Breast epithelium (tissue), 4 donors: Measurements from ENCODE around the gene STK40. TPM values are rescaled to one million over a fixed set of nuclear protein-coding genes. Genes with fewer than 3 reads are reported as not detected.
A peak's percentile ranks its signal among the peaks of the same experiment; 100 is the strongest.

ENCODE experiments used
- DNase-seq, 2 donors: peaks; one replicate each; pipeline ENCODE4 v3.0.0-alpha.2; 2019; ENCODE audit warnings: low spot score in 2 of 2
- H3K27ac ChIP-seq, 2 donors: fragments of 200-600 bp; sonication (generic) in 1 of 2; one replicate each; pipeline ENCODE4 v1.5.1; 2016 to 2019; ENCODE audit warnings: mild to moderate bottlenecking in 1 of 2
- H3K27me3 ChIP-seq, 2 donors: fragments of 200-600 bp; sonication (generic) in 1 of 2; one replicate each; pipeline versions ENCODE4 v1.5.1 to v1.6.0; 2017 to 2019; ENCODE audit warnings: control low read depth in 1 of 2, mild to moderate bottlenecking in 1 of 2
- H3K36me3 ChIP-seq: fragments of 200-600 bp; one replicate; pipeline ENCODE4 v1.5.1; 2019
- H3K4me1 ChIP-seq, 2 donors: fragments of 200-600 bp; sonication (generic); one replicate each; pipeline ENCODE4 v1.5.1; 2016 to 2019; ENCODE audit warnings: control low read depth in 1 of 2
- H3K4me3 ChIP-seq, 3 donors: fragments of 200-600 bp; sonication (generic); 1 replicate in 2 of 3; 2 replicates in 1 of 3; pipeline ENCODE4 v1.5.1; 2016 to 2019; ENCODE audit warnings: mild to moderate bottlenecking in 3 of 3, moderate library complexity in 2 of 3
- H3K9me3 ChIP-seq, 2 donors: fragments of 200-600 bp; sonication (generic) in 1 of 2; one replicate each; pipeline ENCODE4 v1.5.1; 2016 to 2019; ENCODE audit warnings: control low read depth in 1 of 2
- POLR2A ChIP-seq: fragments of 450-650 bp; IDR thresholded peaks from one replicate; pipeline ENCODE4 v1.6.1; 2016; ENCODE audit warnings: antibody characterized with exemption, mild to moderate bottlenecking, moderate library complexity
- POLR2AphosphoS5 ChIP-seq, 3 donors: sonication (generic); formaldehyde crosslinking; IDR thresholded peaks; one replicate each; pipeline ENCODE4 v1.6.1; 2017; ENCODE audit warnings: antibody characterized with exemption in 3 of 3
- intact Hi-C: fragments of 100-400 bp; cut with DNase I; formaldehyde crosslinking; loops from one replicate; pipeline ENCODE4 v1.15.1; 2023; ENCODE audit warnings: low total_unique reads
- total RNA-seq, 3 donors: library from RNA; depleted of rRNA; stranded (reverse); fragments of >200 nt; gene quantifications; one replicate each; pipeline ENCODE4 v1.1.0, GENCODE V29; 2016
- TF ChIP-seq, protein P1 (sequence below), 3 donors: fragments of 450-650 bp; IDR thresholded peaks; one replicate each; pipeline ENCODE4 v1.5.1; 2016 to 2017; ENCODE audit warnings: antibody characterized with exemption in 3 of 3, mild to moderate bottlenecking in 3 of 3, moderate library complexity in 3 of 3

Gene STK40, protein sequence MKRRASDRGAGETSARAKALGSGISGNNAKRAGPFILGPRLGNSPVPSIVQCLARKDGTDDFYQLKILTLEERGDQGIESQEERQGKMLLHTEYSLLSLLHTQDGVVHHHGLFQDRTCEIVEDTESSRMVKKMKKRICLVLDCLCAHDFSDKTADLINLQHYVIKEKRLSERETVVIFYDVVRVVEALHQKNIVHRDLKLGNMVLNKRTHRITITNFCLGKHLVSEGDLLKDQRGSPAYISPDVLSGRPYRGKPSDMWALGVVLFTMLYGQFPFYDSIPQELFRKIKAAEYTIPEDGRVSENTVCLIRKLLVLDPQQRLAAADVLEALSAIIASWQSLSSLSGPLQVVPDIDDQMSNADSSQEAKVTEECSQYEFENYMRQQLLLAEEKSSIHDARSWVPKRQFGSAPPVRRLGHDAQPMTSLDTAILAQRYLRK
- 10 to 100 TPM; 22.5 to 36.0 (median 26.2) TPM for total RNA-seq

DNA sequence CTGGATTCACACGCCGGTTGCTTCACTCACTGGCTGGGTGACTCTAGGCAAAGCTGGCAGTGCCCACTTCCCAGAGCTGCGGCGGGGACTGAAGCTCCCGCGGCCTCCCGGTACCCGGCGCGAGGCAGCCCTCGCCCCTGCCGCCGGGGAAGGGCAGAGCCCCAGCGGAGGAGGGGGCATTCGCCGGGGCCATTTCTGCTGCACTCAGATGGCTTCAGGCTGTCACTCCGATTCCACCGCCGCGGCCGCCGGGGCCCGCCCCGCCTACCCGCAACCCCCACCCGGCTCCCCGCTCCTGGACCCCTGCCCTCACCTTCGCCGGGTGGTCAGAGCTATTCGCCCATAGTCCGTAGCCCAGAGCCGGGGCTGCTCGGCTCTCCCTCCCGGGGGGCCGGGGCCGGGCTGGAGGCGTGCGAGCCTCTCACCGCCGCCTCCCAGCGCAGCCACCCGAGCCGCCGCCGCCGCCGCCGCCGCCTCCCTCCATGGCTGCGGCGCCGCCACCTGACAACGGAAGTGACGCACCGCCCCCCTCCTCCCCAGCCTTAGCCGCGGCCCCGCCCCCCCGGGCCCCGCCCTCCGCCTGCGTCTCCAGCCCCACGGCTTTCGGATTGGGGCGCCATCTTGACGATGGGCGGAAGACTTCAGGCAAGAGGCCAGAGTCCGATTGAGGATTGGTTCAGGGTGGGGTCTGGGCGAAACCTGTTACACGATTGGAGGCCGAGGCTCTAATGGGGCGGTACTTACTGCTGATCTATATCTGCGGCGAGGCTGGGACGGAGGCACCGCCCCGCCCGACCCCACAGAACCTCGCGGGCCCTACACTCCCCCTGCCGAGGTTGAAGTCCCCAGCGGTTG is at the start of gene STK40:
Gene STK40 (minus strand): TSS at position 515 of the 855 bp plus-strand sequence. CDS start 24,592 bp downstream, outside the sequence.
- Histone ChIP-seq H3K27me3 (no peaks in the 10 kb centered on the region), H3K4me3 (peak within 1 kb of the TSS; percentile 68 to 92 (median 85)), H3K4me1 (peaks cover 2 to 32% of the 10 kb centered on the region in 2 donors), H3K36me3 (no peaks in the 10 kb centered on the region), H3K27ac (peak within 1 kb of the TSS; percentile 98 to 99), H3K9me3 (no peaks in the 10 kb centered on the region)
- intact Hi-C loops = no loop called here
- DNase-seq = peak; percentile 98 to 99
- peak in 1 of 3 donors; percentile 69 for TF ChIP-seq POLR2AphosphoS5 (IDR thresholded peaks at IDR 0.05)
- TF ChIP-seq, protein P1, sequence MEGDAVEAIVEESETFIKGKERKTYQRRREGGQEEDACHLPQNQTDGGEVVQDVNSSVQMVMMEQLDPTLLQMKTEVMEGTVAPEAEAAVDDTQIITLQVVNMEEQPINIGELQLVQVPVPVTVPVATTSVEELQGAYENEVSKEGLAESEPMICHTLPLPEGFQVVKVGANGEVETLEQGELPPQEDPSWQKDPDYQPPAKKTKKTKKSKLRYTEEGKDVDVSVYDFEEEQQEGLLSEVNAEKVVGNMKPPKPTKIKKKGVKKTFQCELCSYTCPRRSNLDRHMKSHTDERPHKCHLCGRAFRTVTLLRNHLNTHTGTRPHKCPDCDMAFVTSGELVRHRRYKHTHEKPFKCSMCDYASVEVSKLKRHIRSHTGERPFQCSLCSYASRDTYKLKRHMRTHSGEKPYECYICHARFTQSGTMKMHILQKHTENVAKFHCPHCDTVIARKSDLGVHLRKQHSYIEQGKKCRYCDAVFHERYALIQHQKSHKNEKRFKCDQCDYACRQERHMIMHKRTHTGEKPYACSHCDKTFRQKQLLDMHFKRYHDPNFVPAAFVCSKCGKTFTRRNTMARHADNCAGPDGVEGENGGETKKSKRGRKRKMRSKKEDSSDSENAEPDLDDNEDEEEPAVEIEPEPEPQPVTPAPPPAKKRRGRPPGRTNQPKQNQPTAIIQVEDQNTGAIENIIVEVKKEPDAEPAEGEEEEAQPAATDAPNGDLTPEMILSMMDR (IDR thresholded peaks at IDR 0.05) = no peak

DNA sequence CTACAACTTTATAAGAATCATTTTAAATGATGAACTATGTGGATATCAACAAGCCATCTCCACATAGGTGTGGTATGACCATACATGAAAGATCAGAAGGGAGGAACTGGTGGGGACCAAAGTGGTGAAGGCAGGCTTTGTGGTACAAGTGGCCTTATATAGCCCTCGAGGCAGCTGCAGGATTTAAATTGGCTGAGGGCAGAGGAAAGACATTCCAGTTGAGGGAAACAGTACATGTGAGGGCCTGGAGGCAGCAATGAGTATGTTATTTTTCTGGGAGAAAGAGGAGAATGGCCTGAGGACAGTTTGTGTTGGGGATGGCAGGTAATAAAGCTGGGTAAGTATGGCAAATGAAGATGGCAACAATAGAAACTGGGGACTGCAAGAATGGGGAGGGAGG is 47.4 kb upstream of the STK40 start:
- no peaks in the 10 kb centered on the region for H3K4me1 ChIP-seq
- H3K9me3 ChIP-seq = no peaks in the 10 kb centered on the region
- intact Hi-C loops = no loop called here
- TF ChIP-seq POLR2AphosphoS5 (IDR thresholded peaks at IDR 0.05) (no peak), POLR2A (no peak)
- TF ChIP-seq, protein P1 (IDR thresholded peaks at IDR 0.05) = no peak
- no peak for DNase-seq
- no peak overlapping the region for H3K27ac ChIP-seq
- H3K27me3 ChIP-seq = no peaks in the 10 kb centered on the region
- H3K4me3 ChIP-seq = no peak overlapping the region
- H3K36me3 ChIP-seq = no peaks in the 10 kb centered on the region

DNA sequence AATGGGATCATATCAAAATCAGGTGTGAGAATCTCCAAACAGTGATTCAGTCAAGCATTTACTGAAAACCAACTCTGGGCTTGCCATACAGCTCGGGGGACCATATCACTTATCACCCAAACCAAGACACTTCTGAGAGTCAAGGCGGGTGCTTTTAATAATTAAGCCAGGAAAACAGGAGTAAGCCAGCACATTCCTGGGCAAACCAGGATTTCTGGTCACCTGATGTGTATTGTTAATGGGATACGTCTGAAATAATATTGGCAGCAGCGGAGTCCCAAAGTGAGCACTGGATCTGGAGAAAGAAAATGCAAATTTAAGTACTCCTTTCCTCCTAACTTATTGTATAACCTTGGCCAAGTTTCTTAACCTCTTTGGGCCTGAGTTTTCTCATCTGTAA is 46.9 kb upstream of the STK40 start:
- intact Hi-C loops = no loop called here
- no peak overlapping the region for H3K4me3 ChIP-seq
- no peaks in the 10 kb centered on the region for H3K9me3 ChIP-seq
- DNase-seq = no peak
- H3K27me3 ChIP-seq = no peaks in the 10 kb centered on the region
- no peaks in the 10 kb centered on the region for H3K36me3 ChIP-seq
- H3K4me1 ChIP-seq = no peaks in the 10 kb centered on the region
- TF ChIP-seq, protein P1 (IDR thresholded peaks at IDR 0.05) = no peak
- TF ChIP-seq POLR2AphosphoS5 (IDR thresholded peaks at IDR 0.05) = no peak
- TF ChIP-seq POLR2A = no peak
- H3K27ac ChIP-seq = no peak overlapping the region

DNA sequence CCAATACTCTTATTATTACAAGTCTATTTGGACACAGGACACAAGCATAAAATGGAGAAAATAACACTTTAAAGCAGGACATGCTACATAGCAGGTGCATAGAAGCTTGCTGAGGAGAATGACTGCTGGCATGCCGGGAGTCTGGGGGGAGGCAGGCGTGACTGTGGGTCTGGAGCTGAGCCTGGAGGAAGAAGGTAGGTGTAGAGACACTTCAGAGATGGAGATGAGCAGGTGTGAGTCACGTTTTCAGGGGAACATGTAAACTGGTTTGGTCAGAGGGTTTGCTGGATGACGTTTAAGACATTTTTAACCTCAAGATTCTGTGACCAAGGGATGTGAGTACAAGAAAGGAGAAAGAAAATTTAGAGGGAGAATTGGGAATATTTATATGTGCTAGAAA is 40.1 kb upstream of the STK40 start:
- no peaks in the 10 kb centered on the region for H3K27me3 ChIP-seq
- H3K27ac ChIP-seq = peak overlapping the region in 1 of 2 donors; percentile 56
- H3K9me3 ChIP-seq = no peaks in the 10 kb centered on the region
- H3K36me3 ChIP-seq = peaks cover 5% of the 10 kb centered on the region
- intact Hi-C loops = loop anchor here (10.0 kb wide), 1 partner anchor 71 kb away; no protein-coding TSS in a partner anchor
- H3K4me3 ChIP-seq = no peak overlapping the region
- TF ChIP-seq, protein P1 (IDR thresholded peaks at IDR 0.05) = no peak
- TF ChIP-seq POLR2A (no peak), POLR2AphosphoS5 (IDR thresholded peaks at IDR 0.05) (no peak)
- H3K4me1 ChIP-seq = no peaks in the 10 kb centered on the region
- DNase-seq = no peak
